Activated CD8-positive, alpha-beta memory T cell treated with anti-CD3 and anti-CD28 coated beads for 4 hours (primary cell): ENCODE data around the gene RIMBP2.

Experiments used
- DNase-seq, 2 donors: peaks; one replicate each; pipeline ENCODE4 v3.0.0-alpha.2; 2020; ENCODE audit warnings: low read depth in 2 of 2

Gene RIMBP2

DNA sequence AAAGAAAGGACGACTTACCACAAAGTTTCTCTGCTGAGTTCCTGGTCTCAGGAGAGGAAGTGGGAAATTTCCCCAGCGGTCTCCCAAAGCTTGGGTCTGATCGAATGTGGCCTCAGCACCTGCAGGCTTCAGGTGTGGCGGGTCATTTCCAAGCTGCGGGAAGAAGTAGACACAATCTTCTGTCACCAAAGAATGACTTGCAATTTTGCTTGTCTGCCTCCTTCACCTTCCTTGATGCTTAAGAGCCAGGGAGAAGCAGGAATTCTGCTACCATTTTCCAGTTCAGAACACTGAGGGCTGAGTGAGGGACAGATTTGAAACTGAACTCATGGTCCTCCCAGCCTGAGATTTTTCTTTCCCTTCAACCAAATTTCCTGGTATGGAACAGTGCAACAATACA lies 87.8 kb downstream of the RIMBP2 start:
- DNase-seq, result no peak

DNA sequence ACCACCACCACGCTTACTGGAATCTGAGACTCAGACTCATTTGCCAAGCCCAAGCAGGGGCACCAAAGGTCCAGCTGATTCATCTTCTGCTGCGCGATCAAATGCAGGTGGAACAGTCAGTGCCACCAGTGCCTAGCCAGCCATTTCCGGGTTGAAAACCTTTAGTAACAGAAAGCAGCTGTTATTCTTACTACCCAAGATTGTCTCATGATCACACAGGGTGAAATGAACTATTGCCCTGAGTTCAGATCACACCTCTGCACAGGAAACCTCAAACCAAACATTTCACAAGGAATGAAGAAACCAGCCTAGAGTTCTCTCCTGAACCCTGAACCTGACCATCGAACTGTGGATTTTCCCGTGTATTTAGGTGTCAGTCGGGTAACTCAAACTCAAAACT lies 88.9 kb downstream of the RIMBP2 start:
- no peak for DNase-seq

DNA sequence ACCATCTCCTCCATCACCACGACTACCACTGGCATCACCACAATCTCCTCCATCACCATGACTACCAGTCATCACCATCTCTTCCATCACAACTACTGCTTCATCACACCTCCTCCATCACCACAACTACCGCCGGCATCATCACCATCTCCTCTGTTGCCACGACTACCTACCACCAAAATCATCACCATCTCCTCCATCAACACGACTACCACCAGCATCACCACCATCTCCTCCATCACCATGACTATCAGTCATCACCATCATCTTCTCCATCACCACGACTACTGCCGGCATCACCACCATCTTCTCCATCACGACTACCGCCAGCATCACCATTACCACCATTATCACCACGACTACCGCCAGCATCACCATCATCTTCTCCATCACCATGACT lies 89.5 kb downstream of the RIMBP2 start:
- no peak for DNase-seq

DNA sequence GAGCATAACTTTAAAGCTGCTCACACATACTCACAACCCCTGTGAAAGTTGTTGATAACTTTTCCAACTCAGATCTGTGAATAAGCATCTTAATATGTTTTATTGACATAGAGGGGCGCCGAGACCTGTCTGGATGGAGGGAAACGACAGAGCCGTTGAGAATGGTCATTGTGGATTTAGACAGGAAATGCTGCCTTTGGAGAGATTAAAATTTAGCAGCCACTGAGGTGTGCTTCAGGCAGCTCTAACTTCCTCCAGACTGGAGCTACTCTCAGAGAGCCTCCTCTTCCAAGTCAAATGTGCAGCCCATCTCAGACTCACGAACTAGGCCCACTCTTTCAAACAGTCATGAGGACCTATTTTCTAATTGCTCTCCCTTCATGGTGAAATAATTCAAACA lies 90.9 kb downstream of the RIMBP2 start:
- DNase-seq, result no peak

DNA sequence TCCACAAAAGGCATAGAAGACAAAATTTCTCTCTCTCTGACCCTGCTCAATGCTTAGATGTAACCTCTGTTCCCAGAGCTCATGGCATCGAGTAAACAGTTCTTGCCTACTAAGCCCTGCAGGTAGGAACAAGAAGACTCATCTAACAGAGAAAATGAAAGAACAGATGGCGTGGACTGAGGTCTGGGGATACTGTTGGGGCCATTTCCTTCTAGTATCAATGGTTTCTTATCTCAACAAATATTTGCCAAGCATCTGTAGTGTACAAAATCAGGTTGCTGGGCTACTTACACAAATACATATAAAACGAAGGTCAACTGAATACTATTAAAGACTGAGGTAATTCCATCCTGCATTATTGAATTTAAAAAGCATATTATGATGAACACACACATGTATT lies 93.3 kb downstream of the RIMBP2 start:
- no peak for DNase-seq

DNA sequence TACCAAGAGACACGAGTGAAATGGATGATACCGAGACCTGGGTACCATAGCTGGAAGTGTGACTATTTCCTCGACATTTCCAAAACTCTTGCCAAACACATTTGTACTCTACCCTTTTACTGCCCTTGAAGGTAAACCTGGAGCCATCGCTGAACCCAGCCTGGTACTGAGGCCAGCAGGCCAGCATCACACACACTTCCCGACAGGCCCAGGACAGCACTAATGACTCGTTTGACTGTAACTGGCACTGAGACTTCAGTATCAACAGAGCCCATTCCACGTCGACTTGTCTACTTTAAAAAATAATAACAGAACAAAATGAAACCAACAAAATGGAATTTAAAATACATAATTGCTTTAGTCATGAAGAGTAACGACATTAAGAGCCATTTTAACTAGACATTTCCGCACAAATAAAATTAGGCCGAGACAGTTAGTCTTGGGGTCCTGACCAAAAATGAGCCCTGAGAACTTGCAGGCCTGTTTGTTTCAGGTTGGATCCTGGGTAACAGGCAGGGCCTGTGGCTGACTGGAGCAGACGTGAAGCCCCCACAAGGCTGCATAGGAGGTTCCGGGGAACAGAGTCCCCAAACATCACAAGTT lies 94.3 kb downstream of the RIMBP2 start:
- no peak for DNase-seq

DNA sequence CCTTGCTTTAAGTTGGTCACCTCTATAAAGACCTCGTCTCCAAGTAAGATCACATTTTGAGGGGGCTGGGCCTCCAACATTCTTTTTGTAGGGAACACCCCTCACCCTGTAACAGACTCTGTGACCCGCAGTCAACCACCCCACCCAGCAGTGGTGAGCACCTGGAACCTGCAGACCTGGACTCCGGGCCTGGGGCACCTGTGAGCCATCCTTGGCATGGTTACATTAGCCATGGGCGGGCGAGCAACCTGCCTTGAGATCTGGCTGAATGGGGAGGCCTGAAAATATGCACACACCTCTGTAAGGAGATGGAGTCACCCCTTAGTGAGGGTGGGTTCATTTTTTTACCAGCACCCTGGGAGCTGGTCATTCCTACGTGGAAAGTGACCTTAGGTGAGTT lies 95.3 kb downstream of the RIMBP2 start:
- no peak for DNase-seq

DNA sequence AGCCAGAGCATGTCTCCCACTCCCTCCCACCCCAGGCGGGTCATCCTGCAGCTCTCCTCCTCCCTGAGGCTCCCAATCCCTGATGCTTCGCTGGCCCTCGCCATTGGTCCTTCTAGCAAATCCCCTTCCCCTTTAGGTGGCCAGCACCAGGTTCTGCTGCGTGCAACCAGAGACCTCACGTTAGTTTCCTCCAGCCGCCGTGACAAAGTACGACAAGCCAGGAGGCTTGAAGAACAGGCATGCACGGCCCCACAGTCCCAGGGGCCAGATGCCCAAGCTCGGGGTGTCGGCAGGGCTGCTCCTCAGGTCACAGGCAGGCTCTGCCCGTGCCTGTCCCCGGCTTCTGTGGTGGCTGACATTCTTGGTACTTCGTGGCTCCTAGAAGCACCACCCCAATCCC lies 95.8 kb downstream of the RIMBP2 start:
- DNase-seq, result no peak

DNA sequence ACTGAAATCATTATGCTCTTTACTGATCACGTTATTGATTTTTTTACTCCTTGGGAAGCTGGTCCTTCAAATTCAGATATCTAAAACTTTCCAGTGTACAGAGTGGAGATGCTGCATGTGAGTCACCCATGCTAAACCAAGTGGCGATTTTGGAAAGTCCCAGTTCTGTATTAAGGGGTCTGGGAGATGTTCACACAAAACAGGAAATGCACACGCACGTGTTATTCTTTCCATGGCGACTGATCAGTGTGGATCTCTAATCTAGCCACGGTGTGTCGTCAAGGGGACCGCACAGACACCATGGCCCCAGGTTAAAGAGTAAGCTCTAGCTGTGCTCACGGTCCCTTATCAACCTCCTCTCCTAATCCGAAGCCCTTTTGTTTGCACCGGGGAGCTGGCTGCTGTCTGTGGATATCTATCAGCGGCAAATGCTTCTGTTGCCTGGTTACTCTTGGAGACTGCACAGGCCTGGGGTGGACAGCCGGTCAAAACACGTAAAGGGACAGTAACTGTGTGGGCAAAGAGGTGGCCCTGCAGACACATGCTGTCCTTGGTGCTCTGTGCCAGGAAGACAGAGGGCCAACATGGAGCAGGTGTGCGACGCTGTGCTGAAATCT lies 96.6 kb downstream of the RIMBP2 start:
- no peak for DNase-seq

DNA sequence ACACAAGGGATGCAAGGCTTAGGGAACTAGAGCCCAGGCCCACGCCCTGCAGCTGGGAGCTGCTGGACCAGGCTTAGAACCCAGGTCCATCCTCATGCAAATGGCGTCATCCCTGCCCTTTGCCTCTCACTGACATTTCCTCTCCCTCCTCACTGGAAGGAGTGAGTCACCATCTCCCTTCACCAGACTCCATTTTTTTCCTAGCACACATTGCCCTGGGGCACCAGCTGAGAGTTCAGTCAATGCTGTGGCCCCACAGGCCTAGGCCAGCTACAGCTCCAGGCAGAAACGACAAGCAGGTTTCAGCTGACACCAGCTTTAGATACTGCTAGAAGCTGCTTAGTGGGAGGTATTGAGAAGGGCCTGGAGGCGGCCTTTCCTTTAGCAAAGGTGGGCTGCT lies 98.9 kb downstream of the RIMBP2 start:
- no peak for DNase-seq

DNA sequence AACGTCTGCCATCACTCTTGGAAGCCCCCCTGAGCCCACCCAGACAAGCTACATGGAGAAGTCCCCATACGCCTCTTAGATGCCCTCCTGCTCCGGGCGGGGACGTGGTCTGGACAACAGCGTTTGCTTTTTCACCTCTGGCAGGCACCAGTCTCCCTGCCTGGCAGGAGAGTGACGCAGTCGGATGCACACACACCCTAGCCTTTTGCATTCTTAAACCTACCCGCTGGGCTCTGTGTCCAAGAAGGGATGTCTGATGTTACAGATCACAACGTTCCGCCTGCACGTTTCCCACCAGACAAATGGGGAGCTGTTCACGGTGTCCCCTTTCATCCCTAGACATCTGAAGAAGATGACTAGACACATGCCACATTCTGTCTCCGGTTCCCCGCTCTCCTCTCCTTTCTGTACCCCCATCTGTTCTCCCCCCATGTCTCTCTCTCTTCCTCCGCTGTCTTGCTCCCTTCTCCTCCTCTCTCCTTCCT lies 100.2 kb downstream of the RIMBP2 start:
- DNase-seq, result no peak

DNA sequence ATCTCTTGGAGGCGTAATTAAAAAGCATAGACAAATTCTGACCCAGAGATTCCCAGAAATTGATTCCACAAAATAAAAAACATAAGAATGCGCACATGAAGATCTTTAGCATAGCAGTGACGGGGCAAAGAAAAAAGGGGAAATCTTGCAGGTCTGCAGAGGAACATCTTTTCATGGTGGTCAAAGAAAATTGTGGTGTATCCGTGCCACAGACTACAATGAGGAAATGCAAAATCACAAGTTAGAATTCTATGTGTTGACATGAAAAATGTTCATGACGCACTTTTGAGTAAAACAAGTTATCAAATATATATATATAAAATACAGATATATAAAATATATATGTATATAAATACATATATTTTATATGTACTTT lies 101.6 kb downstream of the RIMBP2 start:
- no peak for DNase-seq

DNA sequence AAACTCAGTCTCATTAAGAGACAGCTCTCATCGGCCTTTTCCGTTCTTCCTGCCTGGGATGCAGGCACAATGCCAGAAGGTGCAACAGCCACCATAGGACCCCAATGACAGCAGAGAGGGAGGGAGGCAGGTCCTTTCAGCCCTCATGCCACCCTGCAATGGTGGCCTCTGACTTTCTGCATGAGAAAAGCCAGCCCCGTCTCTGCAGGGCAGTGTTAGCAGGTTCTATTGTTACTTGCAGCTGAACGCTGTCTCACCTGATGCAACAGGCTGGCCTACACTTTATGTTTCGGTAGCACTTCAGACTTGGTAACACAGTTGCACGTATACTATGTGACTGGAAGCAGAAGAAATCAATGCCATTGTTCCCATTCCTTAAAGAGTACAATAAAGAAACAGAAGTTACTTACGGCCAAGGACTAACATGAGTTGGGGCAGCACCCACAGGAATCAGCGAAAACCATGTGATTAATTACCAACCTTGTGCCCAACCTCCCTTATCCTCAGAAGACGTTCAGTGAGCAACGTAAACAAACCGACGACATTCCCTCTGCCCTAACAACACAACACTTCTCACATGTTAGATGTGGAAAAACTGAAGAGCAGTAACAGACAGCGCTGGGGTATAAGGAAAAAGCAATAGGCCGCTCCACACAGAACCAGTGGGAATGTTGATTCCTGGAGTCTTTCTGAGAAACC lies 102.1 kb downstream of the RIMBP2 start:
- DNase-seq, result no peak

DNA sequence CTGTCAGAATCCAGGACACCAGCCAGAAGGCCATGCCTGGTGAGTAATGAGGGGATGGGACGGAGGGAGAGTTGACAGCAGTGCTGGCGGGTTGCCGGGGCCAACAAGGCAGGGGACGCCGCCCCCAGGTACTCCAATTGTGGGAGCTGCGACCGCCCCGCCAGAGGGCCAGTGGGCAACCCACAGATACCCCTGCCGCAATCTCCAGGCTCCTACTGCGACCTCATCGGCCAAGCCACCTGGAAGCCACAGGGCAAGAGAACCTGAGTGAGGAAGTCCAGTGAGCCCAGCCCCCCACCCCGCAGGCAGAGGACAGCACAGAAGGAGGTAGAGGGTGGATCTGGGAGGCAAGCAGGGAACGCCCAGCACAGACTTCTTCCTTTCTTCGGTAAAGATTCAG lies 103.0 kb downstream of the RIMBP2 start:
- DNase-seq, result no peak

DNA sequence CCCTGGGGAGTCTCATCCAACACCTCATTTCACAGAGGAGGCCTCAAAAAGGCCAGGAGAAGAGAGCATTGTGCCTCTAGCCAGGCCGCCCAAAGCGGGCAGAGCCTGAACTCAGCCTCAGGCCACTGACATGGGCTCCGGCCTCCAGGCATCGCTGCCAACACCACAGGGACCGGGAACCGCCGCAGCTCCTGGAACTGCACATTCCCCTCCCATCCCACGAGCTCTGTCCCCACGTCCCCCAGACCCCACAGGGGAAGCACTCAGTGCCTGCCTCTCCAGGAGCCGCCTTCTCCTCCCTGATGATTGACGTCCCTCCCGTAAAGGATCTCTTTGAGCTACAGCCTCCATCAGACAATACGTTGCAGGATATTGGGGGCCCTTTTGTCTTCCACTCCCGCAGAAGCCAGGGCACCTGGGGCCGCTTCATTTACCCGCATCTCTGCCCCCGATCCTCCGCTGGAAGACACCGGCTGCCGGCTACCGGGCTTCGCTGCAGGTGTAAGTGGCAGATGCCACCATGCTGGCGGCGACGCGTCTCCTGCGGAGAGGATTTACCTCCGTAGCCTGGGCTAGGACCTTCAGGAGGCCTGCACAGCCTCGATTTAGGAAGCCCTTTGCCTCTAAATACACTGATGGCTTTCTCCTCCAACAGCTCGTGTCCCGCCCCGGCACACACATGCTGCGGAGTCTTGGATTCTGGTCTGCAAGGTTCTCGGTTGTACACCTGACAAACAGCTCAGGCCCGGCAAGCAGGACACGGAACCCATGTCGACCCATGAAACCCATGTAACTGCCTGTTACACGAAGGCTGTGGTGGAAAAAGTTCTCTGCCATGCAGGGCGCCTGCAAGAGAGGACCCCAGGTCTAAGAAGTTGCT lies 104.8 kb downstream of the RIMBP2 start:
- no peak for DNase-seq

DNA sequence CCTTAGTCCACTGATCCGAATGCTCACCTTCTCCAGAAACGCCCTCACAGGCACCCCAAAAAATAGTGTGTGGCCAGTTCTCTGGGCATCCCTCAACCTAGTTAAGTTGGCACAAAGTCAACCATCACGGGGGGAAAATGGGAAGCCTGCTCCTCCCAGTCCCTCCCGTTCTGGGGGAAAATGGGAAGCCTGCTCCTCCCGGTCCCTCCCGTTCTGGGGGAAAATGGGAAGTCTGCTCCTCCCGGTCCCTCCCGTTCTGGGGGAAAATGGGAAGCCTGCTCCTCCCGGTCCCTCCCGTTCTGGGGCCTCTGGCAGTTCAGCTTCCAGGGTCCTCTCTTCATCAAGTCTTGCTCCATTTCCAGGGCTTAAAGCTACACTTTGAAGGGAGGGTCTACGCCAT lies 106.1 kb downstream of the RIMBP2 start:
- no peak for DNase-seq

DNA sequence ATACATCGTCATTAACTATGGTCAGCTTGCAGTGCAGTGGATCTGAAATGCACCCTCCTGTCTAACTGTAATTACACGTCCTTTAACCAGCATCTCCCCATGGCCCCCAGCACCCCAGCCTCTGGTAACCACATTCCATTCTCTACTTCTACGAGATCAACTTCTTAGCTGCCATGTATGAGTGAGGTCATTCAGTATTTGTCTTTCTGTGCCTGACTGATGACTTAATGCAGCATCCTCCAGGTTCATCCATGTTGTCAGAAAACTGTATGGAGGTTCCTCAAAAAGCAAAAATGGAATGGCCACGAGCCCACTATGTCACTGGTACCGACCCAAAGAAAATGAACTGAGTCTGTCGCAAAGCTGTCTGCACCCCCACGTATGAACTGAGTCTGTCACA lies 107.3 kb downstream of the RIMBP2 start:
- DNase-seq, result no peak

DNA sequence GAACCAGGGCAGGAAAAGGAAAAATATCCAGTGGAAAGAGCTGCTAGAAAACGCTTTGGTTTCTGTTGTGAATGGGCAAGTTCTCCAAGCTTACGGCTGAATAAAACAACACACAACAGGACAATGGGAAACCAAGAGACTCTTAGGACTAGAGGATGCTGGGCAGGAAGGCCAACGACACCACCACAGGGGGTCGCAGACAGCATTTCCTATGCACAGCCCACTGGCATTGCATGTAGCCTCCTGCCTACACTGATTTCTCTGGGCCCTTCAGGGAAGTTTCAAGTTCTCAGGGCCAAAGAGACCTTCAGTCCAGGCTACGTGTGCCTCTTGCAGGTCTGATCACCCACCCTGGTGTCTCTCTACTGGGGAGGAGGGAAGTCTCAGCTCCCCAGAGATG lies 108.0 kb downstream of the RIMBP2 start:
- no peak for DNase-seq

DNA sequence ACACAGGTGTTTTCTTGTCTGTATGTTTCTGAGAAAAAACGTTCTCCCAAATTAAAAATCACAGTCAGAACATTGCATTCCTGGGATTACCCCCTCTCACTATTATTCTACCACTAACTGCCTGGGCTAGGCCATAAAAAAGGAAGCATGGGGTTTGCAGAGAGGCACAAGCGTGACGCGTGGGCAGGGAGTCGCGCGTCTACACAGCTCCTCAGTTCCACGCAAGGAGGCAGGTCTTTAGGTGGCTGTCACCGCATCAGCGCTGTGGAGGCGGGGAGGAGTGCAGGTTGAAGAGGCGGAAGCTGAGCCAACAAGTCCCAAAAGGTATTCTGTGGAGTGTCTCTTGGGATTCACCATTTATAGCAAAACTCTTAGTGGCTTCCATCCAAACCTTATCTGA lies 109.9 kb downstream of the RIMBP2 start:
- no peak for DNase-seq

DNA sequence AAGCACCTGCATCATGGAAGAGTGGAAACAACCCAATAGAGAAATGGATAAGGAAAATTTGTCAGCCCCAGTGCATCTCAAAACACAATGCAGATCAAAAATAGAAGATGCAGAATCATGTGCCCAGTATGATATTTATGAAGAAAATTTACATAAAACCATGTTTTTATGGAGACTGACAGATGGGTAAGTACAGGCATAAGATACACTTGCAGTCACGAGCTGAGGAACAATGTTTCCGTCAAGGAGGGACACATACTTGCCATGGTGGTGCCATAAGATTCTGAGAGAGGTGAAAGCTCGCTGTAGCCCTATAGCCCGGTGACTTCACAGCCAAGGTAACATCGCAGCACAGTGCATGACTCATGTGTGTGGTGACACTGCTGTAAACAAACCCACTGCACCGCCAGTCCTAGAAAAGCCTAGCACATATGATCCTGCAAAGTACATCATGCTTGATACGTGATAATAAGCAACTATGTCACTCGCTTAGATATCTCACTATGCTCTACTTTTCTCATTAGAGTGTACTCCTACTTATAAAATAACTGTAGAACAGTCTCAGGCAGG lies 112.6 kb downstream of the RIMBP2 start:
- no peak for DNase-seq

DNA sequence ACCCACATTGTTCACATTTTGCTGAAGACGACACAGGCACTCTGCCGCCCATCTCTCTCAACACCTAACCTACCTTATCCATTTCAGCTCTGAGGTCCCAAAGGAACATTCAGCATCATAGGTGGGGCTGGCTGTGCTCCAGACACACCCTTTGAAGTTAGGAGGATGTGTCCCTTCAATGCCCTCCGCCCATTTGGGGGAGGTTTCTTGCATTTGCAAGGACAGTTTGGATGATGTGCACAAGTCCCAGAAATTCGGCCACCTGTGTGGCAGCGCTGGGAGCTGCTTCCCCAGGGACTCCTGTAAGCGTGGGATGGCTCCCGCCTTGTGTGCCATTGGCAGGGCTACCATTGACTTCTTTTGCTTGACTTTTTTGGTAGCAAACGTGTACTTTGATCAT lies 113.8 kb downstream of the RIMBP2 start:
- no peak for DNase-seq

DNA sequence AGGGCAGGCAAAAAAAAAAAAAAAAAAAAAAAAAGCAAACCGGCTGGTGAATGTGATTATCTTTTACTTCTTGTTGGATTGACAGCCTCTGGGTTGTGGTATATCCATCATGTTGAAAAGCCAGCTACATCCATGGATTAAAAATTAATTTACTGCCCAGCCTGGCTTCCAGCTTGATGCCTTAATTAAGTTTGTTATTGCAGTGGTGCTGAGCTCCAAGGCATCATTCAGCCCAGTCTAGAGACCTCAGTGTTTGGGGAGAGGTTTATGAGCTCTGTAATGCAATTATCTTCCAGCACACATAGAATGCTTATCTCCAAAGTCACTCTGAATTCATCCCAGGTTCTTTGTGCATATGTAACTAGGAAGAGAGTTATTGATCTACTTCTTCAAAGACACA lies 114.8 kb downstream of the RIMBP2 start:
- DNase-seq, result no peak
